HepG2 (cell line): ENCODE measurements around the gene HOXA6. TPM values are rescaled to one million over a fixed set of nuclear protein-coding genes. Genes with fewer than 3 reads are reported as not detected.

Experiments
- ATRX ChIP-seq: sonication (generic); formaldehyde crosslinking; IDR thresholded peaks from 2 replicates; pipeline ENCODE4 v1.4.0; 2020; ENCODE audit warnings: missing genetic modification reagents, borderline replicate concordance
- DDIT3 ChIP-seq: sonication (generic); formaldehyde crosslinking; IDR thresholded peaks from 2 replicates; pipeline ENCODE4 v1.4.0; 2020; ENCODE audit warnings: mild to moderate bottlenecking, missing genetic modification reagents
- IRF9 ChIP-seq: sonication (generic); formaldehyde crosslinking; IDR thresholded peaks from 2 replicates; pipeline ENCODE4 v1.8.0; 2022; ENCODE audit warnings: missing genetic modification reagents, mild to moderate bottlenecking, borderline replicate concordance
- KDM4B ChIP-seq: sonication (generic); formaldehyde crosslinking; IDR thresholded peaks from 2 replicates; pipeline ENCODE4 v1.4.0; 2020; ENCODE audit warnings: missing genetic modification reagents
- LCORL ChIP-seq, 2 experiments: fragments of 450-650 bp in 1 of 2; sonication (generic) in 1 of 2; formaldehyde crosslinking in 1 of 2; IDR thresholded peaks; 2 replicates each; pipeline versions ENCODE4 v1.5.0 to v1.6.1; 2017 to 2020; ENCODE audit warnings: antibody characterized with exemption in 1 of 2, missing genetic modification reagents in 1 of 2
- MLLT10 ChIP-seq: sonication (generic); formaldehyde crosslinking; IDR thresholded peaks from 2 replicates; pipeline ENCODE4 v1.4.0; 2020; ENCODE audit warnings: missing genetic modification reagents
- NR2C2 ChIP-seq: sonication (generic); formaldehyde crosslinking; IDR thresholded peaks from 2 replicates; pipeline ENCODE4 v1.4.0; 2020; ENCODE audit warnings: missing genetic modification reagents, mild to moderate bottlenecking, moderate library complexity, borderline replicate concordance
- PCBP2 ChIP-seq: fragments of 200-400 bp; formaldehyde crosslinking; optimal IDR thresholded peaks from 2 replicates; pipeline ENCODE3; 2018; ENCODE audit warnings: low read length, low read depth; ENCODE audit not compliant: poor library complexity, severe bottlenecking
- POLR2G ChIP-seq: fragments of 200-400 bp; formaldehyde crosslinking; IDR thresholded peaks from 2 replicates; pipeline ENCODE4 v1.6.1; 2018; ENCODE audit warnings: mild to moderate bottlenecking, low read depth, low read length, moderate library complexity
- SIN3B ChIP-seq: fragments of 150-350 bp; IDR thresholded peaks from 2 replicates; pipeline ENCODE4 v1.6.1; 2014; ENCODE audit warnings: low read length
- SKIL ChIP-seq: sonication (generic); formaldehyde crosslinking; IDR thresholded peaks from 2 replicates; pipeline ENCODE4 v1.8.0; 2022; ENCODE audit warnings: missing genetic modification reagents, mild to moderate bottlenecking, moderate library complexity, borderline replicate concordance
- SNAPC4 ChIP-seq: sonication (generic); formaldehyde crosslinking; IDR thresholded peaks from 2 replicates; pipeline ENCODE4 v1.4.0; 2020; ENCODE audit warnings: mild to moderate bottlenecking, missing genetic modification reagents
- STAT5B ChIP-seq: sonication (generic); formaldehyde crosslinking; IDR thresholded peaks from 2 replicates; pipeline ENCODE4 v1.4.0; 2020; ENCODE audit warnings: missing genetic modification reagents
- TBX2 ChIP-seq: sonication (generic); formaldehyde crosslinking; IDR thresholded peaks from 2 replicates; pipeline ENCODE4 v1.5.0; 2020; ENCODE audit warnings: missing genetic modification reagents, mild to moderate bottlenecking, borderline replicate concordance
- WIZ ChIP-seq: sonication (generic); formaldehyde crosslinking; IDR thresholded peaks from 2 replicates; pipeline ENCODE4 v1.5.1; 2020; ENCODE audit warnings: mild to moderate bottlenecking, missing genetic modification reagents
- ZC3H13 ChIP-seq: sonication (generic); formaldehyde crosslinking; IDR thresholded peaks from 2 replicates; pipeline ENCODE4 v1.8.1; 2023; ENCODE audit warnings: mild to moderate bottlenecking, missing genetic modification reagents, moderate library complexity
- ZFP1 ChIP-seq: IDR thresholded peaks from 2 replicates; pipeline ENCODE4 v1.6.1; 2016
- ZMYM4 ChIP-seq: sonication (generic); formaldehyde crosslinking; IDR thresholded peaks from 2 replicates; pipeline ENCODE4 v1.8.1; 2023; ENCODE audit warnings: mild to moderate bottlenecking, missing genetic modification reagents
- ZNF256 ChIP-seq: sonication (generic); formaldehyde crosslinking; conservative IDR thresholded peaks from 2 replicates; pipeline ENCODE4 v1.4.0; 2020; ENCODE audit warnings: missing genetic modification reagents
- ZNF414 ChIP-seq: sonication (generic); formaldehyde crosslinking; IDR thresholded peaks from 2 replicates; pipeline ENCODE4 v1.5.0; 2020; ENCODE audit warnings: missing genetic modification reagents
- polyA plus RNA-seq, 8 experiments: library from polyadenylated mRNA; depleted of rRNA in 3 of 8; stranded (reverse) in 7 of 8; unstranded in 1 of 8; fragments of >200 nt; fragmentation: Illumina TruSeq in 4 of 8; extraction: Trizol in 4 of 8; gene quantifications; 2 replicates each; pipeline versions ENCODE4 v1.2.1 to v1.2.3, GENCODE V29; 2011 to 2016; ENCODE audit warnings: low read depth in 4 of 8, missing spikeins in 1 of 8, mixed read lengths in 1 of 8; ENCODE audit not compliant: insufficient read depth in 1 of 8
- total RNA-seq, 5 experiments: library from RNA; depleted of rRNA; stranded (reverse); fragments of >200 nt; fragmentation: Illumina TruSeq; extraction: Trizol; gene quantifications; 2 replicates each; pipeline ENCODE4 v1.2.3, GENCODE V29; 2016; ENCODE audit warnings: low read depth in 1 of 5

Gene HOXA6
- total and polyA plus RNA-seq, 2 of the 13 experiments (the other 11 are each of a cell fraction or from before 2014, with no cell fraction given), result 1.3 to 1.5 TPM

GRCh38 chr7:27122077-27122910, 25.3 kb downstream of the HOXA6 start (continued):
- no peak for TF ChIP-seq SNAPC4 (CRISPR knock-in tag)
- no peak for TF ChIP-seq WIZ (CRISPR knock-in tag)
- TF ChIP-seq ZFP1 (CRISPR knock-in tag), result no peak
- TF ChIP-seq DDIT3, result no peak
- TF ChIP-seq KDM4B (CRISPR knock-in tag), result no peak
- no peak for TF ChIP-seq PCBP2
- TF ChIP-seq ATRX (CRISPR knock-in tag), result no peak
- peak; percentile 79 for TF ChIP-seq TBX2 (CRISPR knock-in tag)
- TF ChIP-seq MLLT10, result no peak
- peak; percentile 48; the same call in 1 of the 2 replicates for TF ChIP-seq IRF9
- no peak for TF ChIP-seq ZNF256 (CRISPR knock-in tag)
- TF ChIP-seq ZC3H13 (CRISPR knock-in tag), result no peak
- TF ChIP-seq ZNF414, result no peak
- TF ChIP-seq NR2C2 (CRISPR knock-in tag), result no peak
- TF ChIP-seq LCORL (IDR thresholded peaks at IDR 0.05), result peak; percentile 31; the same call in 1 of the 2 replicates
- TF ChIP-seq LCORL (CRISPR knock-in tag; IDR thresholded peaks at IDR 0.05), result peak; percentile 89
- no peak for TF ChIP-seq SIN3B
- no peak for TF ChIP-seq STAT5B (CRISPR knock-in tag)
- TF ChIP-seq SKIL (CRISPR knock-in tag), result peak; percentile 66
- TF ChIP-seq POLR2G, result peak; percentile 97
- peak; percentile 13; the same call in 1 of the 2 replicates for TF ChIP-seq ZMYM4
